ENCODE results near the gene GRN.
"Not testable (repeated sequence)": the region's sequence is repeated elsewhere in the genome, so short reads cannot be mapped to it uniquely, and the experiment has no call there.

Gene GRN

DNA sequence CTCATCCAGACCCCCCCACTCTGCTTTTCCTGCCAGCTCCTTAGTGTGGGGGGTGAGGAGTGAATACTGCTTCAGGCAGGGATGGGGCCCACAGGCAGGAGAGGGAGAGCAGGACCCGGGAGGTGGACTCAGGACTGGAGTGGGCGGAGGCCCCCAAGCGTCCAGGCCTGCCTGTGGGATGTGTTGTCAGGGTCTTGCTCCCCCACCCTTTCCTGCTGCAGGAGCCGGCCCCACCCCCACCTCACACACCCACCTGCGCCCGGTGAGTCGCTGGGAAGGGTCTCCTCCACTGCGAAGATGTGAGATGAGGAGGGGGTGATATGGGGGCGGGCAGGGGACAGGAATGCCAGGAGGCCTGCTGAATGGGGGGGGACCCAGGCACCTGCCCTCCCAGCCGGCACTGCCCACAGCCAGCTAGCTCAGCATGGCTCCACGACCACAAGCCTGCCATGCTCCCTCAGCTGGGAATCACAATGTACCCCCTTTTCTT lies 17.4 kb downstream of the GRN start:
- DNase-seq: no peak

DNA sequence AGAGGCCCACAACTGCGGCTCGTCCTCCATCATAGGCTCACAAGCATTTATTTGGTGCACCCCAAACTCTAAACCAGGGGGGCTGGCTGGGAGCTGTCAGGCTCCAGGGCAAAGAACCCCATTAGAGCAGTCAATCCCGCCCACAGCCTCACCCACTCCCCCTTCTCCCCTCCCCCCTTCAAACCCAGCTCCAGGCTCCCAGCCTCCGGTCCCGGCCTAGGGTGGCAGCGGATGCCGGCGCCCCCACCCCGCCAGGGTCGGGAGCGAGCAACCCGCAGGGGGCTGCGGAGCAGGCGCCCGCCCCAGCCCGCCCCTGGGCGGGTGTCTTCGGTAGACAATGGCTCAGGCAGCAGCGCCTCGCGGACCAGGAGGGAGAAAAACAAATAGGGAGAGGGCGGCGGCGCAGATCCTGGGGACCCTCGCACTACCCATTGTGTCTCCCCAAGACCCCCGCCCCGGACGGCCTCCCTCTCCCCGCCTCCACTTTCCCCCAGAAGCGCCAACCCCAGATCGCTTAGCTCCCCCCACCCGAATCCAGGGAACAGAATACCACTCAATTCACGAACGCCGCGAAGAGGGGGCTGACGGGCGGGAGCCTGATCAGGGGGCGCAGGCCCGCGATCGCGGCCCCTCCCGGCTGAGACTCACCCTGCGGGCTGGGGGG lies 18.0 kb downstream of the GRN start:
- peak; percentile 78 for DNase-seq

DNA sequence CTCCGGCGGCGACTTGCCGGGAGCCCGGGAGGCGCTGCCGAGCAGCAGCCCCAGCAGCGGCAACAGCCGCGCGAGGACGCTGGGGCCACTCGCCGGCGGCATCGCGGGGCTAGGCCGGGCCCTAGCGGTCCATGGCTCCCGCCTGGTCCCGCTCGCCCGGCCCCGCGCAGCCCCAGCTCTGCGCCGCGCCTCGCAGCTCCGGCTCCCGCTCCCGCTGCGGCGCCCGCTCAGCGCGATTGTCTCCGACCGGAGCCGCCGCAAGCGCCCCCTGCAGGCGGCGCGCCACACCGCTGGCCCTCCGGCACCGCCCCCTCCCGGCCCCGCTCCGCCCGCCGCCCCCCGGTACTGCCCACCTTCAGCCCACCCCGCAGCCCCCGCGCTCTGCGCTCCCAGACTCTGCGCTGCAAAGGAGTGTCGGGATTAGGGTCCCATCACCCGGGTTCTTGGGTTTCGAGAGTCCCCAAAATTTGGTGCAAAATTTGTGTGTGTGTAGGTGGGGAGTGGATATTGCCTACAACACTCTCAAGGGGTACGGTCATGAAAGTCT lies 18.6 kb downstream of the GRN start, which contains the start of gene FAM171A2:
Gene FAM171A2 (minus strand): TSS at position 241 of the 547 bp plus-strand sequence. CDS start 139 bp downstream, at position 102.
- DNase-seq: peak; percentile 86

DNA sequence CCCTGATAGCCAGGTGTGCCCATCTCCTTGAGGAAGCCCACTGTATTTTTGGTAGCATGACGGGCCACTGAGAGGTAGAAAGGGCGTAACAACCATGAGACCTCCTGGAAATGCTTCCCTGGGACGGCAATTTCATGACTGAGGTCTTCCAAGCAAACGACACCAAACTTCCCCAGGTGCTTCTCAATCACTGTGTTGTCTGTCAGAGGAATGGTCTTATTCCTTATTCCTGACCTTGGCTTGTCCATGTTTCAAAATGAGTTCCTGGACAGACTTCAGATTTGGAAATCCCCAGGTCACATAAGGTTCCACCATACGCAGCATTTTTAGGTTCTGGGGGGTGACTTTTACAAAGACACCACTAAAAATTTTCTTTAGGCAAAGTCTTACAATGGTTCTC lies 19.9 kb downstream of the GRN start:
- not testable (repeated sequence) for DNase-seq

DNA sequence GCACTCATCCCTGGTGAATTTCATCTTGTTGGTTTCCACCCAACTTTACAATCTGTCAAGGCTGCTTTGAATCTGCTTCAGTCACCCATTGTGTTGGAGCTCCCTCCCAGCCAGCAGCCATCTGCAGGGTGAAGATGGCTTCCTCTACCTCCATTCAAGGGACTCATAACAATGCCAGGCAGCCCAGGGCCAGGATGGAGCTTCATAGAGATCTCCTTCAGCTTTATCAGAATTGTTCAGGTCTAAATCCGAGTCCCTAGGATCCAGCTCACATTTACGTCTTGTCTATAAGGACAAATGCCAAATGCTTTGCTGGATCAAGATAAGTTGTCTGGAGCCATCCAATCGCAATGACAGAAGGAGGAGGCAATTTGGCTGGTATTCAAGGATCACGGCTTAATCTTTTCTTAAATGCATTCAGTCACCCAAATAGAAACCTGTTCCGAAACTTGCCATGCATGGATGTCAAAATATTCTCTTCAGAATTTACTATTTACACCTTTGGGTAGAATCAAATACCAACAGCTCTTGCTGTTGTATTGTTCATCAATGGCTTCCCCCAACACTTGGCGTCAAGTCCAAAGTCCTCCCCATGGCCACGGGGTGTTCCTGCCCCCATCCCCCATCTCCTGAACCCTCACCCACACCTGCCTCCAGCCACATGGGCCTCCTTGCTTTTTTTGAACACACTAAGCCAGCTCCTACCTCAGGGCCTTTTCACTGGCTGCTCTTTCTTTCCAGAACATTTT lies 22.3 kb downstream of the GRN start:
- DNase-seq: no peak

DNA sequence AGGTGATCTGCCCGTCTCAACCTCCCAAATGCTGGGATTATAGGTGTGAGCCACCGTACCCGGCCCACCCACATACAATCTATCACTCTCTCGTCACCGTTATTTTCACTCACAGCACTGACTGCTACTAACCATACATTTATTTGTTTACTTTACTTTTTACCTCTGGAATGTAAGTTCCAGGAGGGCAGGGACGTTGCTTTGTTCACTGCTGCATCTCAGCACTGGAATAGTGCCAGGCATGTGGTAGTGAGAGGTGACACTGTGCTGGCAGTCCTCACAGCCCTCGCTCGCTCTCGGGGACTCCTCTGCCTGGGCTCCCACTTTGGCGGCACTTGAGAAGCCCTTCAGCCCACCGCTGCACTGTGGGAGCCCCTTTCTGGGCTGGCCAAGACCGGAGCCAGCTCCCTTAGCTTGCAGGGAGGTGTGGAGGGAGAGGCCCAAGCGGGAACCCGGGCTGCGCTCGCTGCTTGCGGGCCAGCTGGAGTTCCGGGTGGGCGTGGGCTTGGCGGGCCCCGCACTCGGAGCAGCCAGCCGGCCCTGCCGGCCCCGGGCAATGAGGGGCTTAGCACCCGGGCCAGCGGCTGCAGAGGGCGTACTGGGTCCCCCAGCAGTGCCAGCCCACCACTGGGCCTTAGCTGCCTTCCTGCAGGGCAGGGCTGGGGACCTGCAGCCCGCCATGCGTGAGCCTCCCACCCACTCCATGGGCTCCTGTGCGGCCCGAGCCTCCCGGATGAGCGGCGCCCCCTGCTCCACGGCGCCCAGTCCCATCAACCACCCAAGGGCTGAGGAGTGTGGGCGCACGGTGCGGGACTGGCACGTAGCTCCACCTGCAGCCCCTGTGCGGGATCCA lies 23.5 kb downstream of the GRN start:
- DNase-seq: not testable (repeated sequence)

DNA sequence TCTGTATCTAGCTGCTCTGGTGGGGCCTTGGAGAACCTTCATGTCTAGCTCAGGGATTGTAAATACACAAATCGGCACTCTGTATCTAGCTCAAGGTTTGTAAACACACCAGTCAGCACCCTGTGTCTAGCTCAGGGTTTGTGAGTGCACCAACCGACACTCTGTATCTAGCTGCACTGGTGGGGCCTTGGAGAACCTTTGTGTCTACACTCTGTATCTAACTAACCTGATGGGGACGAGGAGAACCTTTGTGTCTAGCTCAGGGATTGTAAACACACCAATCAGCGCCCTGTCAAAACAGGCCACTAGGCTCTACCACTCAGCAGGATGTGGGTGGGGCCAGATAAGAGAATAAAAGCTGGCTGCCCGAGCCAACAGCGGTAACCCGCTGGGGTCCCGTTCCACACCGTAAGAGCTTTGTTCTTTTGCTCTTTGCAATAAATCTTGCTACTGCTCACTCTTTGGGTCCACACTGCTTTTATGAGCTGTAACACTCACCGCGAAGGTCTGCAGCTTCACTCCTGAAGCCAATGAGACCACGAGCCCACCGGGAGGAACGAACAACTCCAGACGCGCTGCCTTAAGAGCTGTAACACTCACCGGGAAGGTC lies 24.4 kb downstream of the GRN start:
- not testable (repeated sequence) for DNase-seq

DNA sequence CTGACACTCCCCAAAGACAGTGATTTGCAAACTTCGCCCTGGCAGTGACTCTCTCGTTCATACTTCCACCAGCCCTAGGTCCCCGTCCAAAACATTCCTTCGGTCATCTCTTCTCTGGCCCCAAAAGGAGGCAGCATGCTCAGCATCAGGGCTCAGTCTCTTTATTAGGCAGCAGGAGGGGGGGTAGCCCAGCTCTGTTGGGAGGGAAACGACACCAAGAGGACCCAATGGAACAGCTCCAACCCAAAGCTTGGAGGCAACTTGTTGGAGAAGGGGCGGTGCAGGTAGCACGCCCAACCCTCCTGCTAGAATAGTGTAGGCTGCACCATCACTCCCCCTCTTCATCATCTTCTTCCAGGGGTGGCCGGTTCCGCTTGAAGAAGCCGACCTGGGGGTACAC lies 26.9 kb downstream of the GRN start:
- DNase-seq: no peak

DNA sequence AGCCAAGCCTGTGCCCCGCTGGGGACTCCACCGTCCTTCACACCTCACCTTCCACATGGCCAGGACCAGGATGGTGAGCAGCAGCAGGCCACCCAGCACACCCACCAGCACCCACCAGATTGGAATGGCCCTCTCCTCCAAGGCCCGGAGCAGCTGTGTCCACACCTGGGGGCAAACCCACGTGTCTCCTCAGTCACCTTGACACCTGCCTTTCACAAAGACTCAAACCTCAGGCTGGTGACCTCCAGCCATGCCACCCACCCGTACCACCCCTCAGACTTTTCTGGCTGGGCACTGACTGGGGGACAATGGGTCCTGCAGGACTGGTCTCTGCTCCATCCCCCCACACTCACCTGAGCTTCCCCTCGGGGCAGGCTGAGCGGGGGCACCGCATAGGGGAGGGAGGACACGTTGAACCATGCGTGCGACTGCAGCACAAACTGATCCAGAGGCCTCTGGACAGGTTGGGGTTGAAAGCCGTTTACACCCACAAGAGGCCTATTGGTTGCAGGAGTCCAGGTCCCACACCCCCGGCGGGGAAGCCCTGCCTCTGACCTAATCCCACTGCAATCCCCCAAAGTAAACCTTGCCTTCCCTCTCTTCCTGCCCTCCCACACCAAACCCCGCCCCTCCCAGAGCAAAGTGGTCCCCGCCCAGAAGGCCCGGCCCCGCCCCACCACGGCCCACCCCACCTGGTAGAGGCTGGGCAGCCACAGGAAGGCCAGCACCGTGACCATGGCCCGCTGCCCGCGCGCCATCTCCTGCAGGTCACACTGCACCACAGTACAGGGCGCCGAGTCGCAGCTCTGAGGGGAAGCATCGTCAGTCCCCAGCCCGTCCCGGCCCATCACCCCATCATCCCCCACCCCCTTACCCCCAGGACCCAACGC lies 29.4 kb downstream of the GRN start:
- DNase-seq: no peak

DNA sequence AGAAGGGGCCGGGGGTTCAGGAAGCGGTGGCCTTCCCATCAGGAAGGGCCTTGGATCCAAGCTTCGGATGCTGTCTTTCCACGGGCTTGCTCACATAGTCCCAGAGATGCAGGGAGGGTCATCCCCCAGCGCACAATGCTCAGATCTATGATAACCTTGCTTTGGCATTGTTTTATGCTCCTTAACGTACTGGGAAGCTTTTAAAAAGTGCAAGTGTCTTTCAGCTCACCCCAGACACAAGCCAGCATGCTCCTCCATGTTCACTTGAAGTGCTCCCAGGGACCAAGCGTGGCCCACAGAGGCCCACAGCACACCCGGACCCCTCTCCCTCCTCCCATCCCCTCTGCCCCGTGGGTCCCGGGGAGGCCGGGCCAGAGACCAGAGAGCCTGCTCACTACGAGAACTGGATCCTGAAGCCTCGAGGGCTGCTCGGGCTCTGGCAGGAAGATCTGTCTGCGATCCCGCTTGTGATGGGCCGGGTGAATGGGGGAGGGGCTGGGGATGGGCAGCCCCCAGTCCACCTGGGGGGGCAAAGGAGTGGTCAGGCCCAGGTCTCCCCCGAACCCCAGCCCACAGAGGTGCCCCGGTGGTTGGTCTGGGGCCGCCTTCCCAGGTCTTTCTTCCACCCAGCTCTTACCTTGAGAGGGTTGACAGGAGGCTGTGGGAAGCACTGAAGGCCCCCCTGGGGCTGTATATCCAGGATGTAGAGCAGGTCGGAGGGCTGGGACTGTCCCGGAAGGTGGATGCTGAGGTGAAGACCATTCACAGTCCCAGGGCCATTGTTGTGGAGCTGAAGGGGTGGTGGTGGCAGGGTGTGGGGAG lies 30.3 kb downstream of the GRN start:
- no peak for DNase-seq

DNA sequence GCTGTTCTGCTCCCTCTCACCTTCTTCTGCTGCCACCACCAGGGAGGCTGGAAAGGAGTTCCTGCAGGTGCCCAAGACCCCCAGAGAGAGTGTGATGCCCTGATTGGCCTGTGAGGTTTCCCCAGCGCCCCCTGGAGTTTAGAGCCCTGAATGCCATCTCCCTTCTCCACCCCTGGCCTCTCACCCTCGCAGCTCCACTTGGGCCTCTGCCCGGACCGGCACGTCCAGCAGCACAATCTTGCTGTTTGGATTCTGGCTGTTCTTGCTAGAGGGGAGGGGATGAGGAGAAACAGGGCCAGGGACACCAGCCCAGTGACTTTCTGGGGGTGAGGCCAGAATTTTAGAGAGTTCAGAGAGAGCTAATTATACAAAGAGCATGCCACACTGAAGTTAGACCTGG lies 31.0 kb downstream of the GRN start:
- no peak for DNase-seq

DNA sequence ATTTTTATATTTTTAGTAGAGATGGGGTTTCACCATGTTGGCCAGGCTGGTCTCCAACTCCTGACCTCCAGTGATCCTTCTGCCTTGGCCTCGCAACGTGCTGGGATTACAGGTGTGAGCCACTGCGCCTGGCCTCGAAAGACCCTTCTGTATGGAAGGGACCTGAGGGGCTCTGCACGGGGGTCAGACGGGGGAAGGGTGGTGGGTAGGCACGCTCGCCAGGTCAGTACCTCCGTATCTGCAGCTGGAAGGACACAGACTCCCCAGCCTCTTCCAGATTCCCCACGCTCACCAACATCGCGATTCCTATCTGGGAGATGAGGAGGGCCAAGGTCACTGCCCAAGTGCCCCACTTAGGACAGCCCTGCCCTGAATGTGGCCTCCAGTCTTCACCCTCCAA lies 31.7 kb downstream of the GRN start:
- DNase-seq: no peak

DNA sequence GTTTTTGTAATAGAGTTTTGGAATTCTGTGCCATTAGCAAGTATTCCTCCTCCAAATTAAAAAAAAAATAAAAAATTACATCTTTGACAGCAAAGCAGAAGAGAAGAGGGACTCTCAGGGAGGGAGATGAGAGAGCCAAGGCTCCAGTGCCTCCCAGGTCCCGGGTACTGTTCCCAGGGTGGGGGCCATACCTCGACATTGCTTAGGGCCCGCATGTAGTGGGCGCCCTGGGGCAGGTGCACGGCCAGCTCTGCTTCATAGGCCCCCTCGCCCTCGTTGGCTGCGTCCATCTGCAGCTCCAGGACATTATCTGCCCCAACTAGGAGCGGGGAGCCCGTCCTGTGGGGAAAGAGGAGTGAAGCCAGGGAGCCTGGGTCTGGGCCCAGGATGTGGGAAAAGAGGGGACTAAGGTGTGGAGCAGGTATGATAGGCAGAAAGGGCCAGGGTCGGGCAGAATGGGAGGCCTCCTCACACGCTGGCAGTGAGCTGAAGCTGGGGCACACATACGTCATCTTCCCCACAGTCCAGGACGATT lies 33.1 kb downstream of the GRN start:
- DNase-seq: no peak

DNA sequence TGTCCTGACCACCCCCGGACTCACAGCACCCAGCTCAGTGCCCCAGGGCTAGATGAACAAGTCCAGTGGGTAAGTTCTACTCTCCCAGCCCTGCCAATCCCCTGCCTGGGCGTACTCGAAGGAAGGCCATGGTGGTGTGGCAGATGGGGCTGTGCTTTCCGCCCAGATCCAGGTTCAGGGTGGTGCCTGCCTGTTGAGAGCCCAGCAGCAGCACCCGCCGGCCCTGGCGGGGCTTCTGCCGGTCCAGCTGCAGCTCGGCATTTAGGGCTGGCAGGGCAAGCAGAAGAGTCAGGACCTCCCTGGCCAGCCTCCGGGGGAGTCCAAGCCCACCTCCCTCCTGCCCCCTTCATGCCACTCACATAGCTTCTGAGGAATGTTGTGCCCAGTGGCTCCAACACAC lies 34.8 kb downstream of the GRN start:
- DNase-seq: no peak

DNA sequence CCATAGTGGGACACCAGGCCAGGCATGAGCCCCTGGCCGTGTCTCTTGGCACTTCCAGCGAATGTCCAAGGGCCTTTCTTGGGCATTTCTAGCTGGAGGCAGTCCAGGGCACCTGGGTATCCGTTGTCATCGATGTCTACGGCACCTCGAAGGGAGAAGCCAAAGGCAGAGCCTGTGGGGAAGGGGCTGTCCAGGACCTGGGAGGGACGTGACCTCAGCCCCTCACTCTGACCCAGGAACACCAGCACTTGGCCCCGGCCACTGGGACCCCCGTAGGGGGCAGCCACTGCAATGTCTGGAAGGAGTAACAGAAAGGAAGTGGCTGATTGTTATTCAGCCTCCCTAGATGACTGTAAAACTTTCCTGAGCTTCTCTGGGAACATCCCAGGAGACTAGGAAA lies 35.7 kb downstream of the GRN start:
- DNase-seq: no peak

DNA sequence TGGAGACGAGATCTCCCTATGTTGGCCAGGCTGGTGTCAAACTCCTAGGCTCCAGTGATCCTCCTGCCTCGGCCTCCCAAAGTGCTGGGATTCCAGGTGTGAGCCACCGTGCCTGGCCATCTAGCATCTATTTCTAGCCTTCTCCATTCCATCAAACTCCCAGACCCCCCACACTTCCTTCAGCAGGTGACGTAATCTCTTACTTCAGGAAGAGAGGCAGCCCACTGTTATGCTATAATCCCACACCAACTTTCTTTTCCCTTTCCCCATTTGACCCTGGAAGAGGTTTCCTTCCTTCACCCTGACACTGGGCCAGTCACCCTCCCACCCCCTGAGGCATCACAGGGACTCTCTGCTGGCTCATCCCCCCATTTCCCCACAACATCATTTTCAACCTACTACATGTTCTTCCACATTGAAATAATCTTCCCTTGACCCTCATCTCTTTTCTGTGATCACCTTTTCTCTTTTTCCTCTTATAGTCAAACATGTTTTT lies 36.8 kb downstream of the GRN start:
- no peak for DNase-seq

DNA sequence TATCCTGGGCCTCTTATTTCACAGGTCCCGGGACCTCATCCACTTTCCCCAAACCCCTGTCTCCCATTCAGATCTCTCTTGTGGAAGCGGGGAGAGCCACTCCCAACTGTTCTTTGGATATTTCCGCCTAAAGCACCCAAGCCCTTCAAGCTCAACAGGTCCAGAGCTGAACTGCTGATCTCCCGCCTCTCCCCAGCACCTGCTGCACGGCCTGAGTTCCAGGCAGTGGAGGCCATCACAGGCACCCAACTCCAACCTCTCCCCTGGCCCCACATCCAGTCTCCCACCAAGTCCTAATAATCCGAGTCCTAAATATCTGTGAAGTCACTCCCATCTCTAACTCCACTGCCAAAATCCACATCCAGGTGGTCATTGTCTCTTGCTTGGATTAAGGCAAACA lies 37.8 kb downstream of the GRN start:
- DNase-seq: no peak

DNA sequence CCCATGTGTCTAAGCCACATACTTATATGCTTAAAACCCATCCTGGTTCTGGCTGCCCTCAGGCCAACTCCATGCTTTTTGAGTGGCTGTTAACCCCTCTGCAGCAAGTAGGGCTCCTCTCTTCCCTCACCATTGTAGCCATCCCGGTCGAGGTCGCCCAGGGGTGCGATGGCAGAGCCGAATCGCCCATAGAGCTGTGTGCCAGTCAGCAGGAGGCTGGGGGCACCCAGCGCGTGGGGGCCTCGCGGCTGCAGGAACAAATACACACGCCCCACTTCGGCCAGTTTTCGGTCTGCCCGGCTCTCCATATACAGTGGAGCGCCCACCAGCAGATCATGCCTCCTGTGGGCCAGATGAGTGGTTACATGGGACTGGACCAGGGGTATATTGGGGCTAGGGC lies 38.3 kb downstream of the GRN start:
- DNase-seq: no peak

DNA sequence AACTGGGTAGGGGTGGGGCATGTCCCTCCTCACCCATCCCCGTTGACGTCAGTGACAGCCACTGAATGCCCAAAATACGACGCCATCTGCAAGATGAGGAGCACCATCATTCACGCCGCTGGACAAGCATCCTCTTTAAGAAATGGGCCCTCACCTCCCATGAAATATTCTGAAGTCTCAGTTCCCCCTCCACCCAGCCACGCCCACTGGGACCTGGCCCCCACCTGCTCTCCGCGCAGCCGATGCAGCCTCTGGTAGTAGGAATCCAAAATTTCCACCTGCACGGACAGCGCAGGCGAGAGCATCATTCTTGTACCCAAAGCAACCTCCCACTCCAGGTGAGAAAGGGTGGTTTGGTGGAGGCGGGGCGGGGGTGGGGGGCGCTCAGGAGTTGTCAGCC lies 38.8 kb downstream of the GRN start:
- no peak for DNase-seq

DNA sequence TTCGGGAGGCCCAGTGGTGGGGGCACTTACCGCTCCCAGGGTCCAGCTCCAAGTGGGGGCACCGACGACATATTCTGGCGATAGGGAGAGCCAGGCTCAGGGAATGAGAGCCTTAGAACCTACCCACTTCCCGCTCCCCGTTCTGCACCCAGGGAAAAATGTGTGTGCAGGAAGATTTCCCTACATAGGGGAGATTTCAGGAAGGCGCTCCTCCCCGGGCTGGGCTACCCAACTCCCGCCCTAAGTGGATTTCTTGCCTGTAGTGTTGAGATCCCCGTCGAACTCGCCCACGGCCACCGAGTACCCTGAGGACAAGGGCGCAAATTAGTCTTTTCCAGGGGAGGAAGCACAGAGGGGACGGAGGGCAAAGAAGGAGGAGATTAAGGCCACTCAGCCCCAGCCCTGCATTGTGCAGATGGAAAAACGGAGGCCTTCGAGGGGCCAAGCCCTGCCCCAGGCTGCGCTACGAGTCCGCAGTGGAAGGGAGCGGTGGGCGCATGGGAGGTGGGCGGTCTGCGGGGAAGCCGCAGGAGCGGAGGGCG lies 39.2 kb downstream of the GRN start:
- DNase-seq: no peak

Measured in activated CD8-positive, alpha-beta memory T cell treated with anti-CD3 and anti-CD28 coated beads for 24 hours (primary cell).